Activated CD8-positive, alpha-beta memory T cell treated with anti-CD3 and anti-CD28 coated beads, Interleukin-2, amount 10 ng/mL, durations not matched to agents 7 days and 5 days (primary cell): ENCODE results near the gene RUNX3. TPM values are rescaled to one million over a fixed set of nuclear protein-coding genes. Genes with fewer than 3 reads are reported as not detected.

Experiments
- ATAC-seq: fragments of 150-1000 bp; cut with Tn5 transposase; one replicate; pipeline ENCODE4 v1.10.0; 2021; ENCODE audit warnings: moderate library complexity
- CTCF ChIA-PET: fragments of 350-600 bp; sonication (Branson Sonifier 250); formaldehyde crosslinking; loops from one replicate; lab custom pipeline; 2021; ENCODE audit warnings: antibody characterized with exemption; lab: Charles Lee
- DNase-seq: peaks from one replicate; pipeline ENCODE4 v3.0.0-alpha.2; 2020
- H3K27ac Mint-ChIP-seq: one replicate; pipeline ENCODE4 v1.8.0; 2021; ENCODE audit warnings: mild to moderate bottlenecking, mixed read lengths
- H3K27me3 Mint-ChIP-seq: one replicate; pipeline ENCODE4 v1.8.0; 2021; ENCODE audit warnings: mixed read lengths
- H3K36me3 Mint-ChIP-seq: one replicate; pipeline ENCODE4 v1.8.0; 2021; ENCODE audit warnings: mild to moderate bottlenecking, mixed read lengths
- H3K4me1 Mint-ChIP-seq: one replicate; pipeline ENCODE4 v1.8.0; 2021; ENCODE audit warnings: mixed read lengths
- H3K4me3 Mint-ChIP-seq: one replicate; pipeline ENCODE4 v1.8.0; 2021; ENCODE audit warnings: mild to moderate bottlenecking, moderate library complexity, mixed read lengths
- H3K9me3 Mint-ChIP-seq: one replicate; pipeline ENCODE4 v1.8.0; 2022; ENCODE audit warnings: low read depth, mixed read lengths
- total RNA-seq, 2 experiments: library from RNA; stranded (reverse); gene quantifications; one replicate each; pipeline ENCODE4 v1.2.3, GENCODE V29; 2021

The RUNX3 gene
- total RNA-seq, 2 experiments from 2014 or later = 224 to 246 TPM

DNA sequence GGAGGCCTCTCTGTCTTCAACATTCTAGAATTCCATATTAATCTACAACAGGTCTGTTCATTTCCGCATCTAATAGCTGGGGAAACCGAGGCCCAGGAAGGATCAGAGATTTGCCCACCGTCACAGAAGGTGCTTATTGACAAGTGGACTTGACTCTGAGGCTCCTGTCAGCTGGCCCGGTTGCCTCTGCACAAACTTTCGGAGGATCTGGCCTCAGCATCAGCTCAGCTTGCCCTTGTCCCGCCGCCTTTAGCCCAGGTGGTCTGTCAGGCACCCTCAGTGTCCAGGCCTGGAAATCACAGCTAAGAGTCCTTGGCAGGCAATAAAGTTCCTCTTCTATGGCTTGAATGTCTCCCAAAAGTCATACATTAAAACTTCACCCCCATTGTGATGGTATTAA lies 8.2 kb upstream of the RUNX3 start:
- CTCF ChIA-PET = interaction anchor here (1.6 kb wide), 1 partner anchor 13 kb away, joined by 8 read pairs; no protein-coding TSS in a partner anchor
- ATAC-seq (no peak), DNase-seq (no peak)
- peak overlapping the region; percentile 61 for H3K27ac Mint-ChIP-seq
- no peaks in the 10 kb centered on the region for H3K9me3 Mint-ChIP-seq
- H3K36me3 Mint-ChIP-seq = peaks cover 73% of the 10 kb centered on the region
- H3K27me3 Mint-ChIP-seq = no peaks in the 10 kb centered on the region
- H3K4me1 Mint-ChIP-seq = peaks cover 94% of the 10 kb centered on the region
- H3K4me3 Mint-ChIP-seq = no peak overlapping the region

DNA sequence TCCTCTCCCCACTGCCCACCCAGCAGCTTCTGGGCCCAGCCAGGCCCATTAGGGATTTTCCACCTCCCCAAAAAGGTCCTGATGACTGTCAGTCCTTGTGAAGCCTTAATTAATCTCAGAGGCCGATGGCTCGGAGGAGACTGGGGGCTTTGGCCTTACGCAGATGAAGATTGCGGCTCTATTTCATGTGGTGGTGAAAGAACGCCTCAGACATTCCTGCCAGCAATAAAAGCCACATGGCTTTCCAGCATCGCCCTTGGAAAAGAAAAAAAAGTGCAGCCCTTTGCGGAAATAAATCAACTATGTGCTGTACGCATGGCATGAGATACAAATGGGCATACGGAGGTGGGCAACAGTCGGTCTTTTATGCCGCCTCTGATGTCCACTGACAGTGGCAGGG lies 6.6 kb upstream of the RUNX3 start:
- ATAC-seq (no peak), DNase-seq (no peak)
- H3K27ac Mint-ChIP-seq = no peak overlapping the region
- no peaks in the 10 kb centered on the region for H3K9me3 Mint-ChIP-seq
- H3K4me3 Mint-ChIP-seq = no peak overlapping the region
- peaks cover 78% of the 10 kb centered on the region for H3K36me3 Mint-ChIP-seq
- peaks cover 94% of the 10 kb centered on the region for H3K4me1 Mint-ChIP-seq
- CTCF ChIA-PET = interaction anchor here (1.0 to 14.7 kb wide), 2 partner anchors 101 to 161 kb away, joined by 5 to 114 read pairs; no protein-coding TSS in a partner anchor
- H3K27me3 Mint-ChIP-seq = no peaks in the 10 kb centered on the region

DNA sequence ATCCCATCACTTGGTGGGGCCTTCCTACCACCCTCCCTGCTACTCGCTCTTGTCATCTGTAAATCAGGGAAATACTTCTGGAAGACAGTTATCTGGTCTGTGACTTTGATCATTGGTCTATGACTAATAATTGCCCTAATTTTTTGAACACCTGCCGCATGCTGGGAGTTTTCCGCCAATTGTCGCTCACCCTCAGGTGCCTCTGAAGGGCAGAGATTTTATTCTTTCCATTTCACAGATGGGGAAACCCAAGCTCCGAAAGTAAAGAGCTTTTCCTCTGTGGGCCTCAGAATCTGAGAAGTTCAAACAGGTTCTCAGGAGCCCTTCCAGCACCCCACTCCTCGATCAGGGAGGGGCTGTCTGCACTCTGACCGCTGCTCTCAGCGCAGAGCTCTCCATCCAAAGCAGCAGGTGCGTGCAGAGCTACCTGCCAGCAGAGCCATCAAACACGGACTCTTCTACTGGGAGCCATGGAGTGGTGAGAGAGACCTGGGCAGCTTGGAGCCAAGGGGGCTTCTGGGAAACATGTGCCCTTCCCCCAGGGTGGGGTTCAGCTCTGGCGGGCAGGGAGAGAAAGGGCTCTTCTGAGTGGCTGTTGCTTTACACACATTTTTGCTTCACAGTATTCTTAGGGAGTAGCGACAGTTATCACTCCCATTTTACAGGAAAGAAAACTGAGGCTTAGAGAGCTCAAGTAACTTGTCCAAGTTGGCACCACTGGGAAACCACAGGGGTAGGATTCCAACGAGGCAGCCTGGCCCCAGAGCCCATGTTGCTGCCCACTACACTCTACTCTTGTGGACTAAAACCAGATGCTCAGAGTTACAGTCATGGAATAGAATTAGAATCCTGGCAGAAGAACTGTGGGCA lies 5.8 kb upstream of the RUNX3 start:
- ATAC-seq (no peak), DNase-seq (no peak)
- H3K4me1 Mint-ChIP-seq = peaks cover 94% of the 10 kb centered on the region
- H3K36me3 Mint-ChIP-seq = peaks cover 78% of the 10 kb centered on the region
- no peaks in the 10 kb centered on the region for H3K27me3 Mint-ChIP-seq
- peak overlapping the region; percentile 74 for H3K27ac Mint-ChIP-seq
- no peaks in the 10 kb centered on the region for H3K9me3 Mint-ChIP-seq
- H3K4me3 Mint-ChIP-seq = peak overlapping the region; percentile 22
- CTCF ChIA-PET = interaction anchor here (1.0 to 14.7 kb wide), 3 partner anchors 12 to 162 kb away, joined by 5 to 114 read pairs (median 7); no protein-coding TSS in a partner anchor

DNA sequence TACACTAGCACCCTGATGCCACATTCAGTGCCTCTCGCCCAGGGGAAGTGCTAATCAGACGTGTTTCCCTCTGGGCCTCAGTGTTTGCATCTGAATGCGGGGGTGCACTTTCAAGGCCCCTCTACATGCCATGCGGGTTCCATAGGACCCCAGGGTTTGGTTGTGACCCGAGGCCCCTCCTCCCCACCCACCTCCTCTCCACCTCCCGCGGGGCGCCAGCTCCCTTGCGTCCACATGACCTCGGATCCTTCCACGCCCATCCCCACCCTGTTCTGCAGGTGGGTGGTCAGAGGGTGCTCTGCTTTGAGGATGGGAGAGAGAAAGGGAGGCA lies 5.1 kb upstream of the RUNX3 start:
- DNase-seq (no peak), ATAC-seq (no peak)
- H3K4me3 Mint-ChIP-seq = peak overlapping the region; percentile 22
- peak overlapping the region; percentile 74 for H3K27ac Mint-ChIP-seq
- CTCF ChIA-PET = interaction anchor here (0.6 to 14.7 kb wide), 5 partner anchors 12 to 163 kb away, joined by 3 to 114 read pairs (median 7); no protein-coding TSS in a partner anchor
- H3K9me3 Mint-ChIP-seq = no peaks in the 10 kb centered on the region
- peaks cover 92% of the 10 kb centered on the region for H3K4me1 Mint-ChIP-seq
- peaks cover 76% of the 10 kb centered on the region for H3K36me3 Mint-ChIP-seq
- no peaks in the 10 kb centered on the region for H3K27me3 Mint-ChIP-seq

DNA sequence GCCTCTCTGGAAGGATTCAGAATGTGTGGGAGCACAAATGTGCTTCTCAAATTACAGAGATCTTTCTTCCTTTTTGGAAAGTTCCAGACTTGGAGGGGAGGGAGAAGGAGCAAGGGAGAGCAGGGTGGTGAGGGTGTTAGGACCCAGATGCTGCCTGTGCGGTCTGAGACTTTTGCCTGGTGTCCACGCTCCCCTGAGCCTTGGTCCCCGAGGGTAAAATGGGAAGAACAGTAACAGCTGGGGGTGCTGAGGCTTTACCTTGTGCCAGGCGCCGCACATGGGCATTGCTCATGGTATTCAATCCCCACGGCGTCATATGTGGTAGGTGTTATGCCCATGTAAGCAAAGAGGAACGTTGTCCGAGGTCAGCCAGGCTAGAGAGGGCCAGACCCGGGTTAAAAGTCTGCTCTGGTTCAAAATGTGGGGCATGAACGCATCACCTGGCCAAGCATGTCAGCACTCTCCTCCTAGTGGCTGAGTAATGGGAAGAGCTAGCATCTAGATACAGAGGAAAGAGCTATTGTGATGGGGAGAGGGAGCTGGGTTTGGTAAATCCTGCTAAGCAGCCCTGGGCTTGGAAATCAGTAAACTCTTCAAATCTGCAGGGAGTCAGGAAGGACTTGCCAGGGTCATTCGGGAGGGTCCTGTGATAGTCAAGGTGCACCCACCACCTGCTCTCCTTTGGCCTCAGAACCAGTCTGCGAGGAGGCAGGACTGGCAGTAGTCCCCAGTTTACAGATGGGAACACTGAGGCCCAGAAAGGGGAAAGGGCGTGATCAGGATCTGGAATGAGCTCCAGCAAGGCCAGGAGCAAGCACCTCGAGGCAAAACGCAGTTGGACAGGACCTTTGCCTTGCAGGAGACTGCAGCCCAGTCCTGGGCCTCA lies 4.5 kb upstream of the RUNX3 start:
- peaks cover 72% of the 10 kb centered on the region for H3K36me3 Mint-ChIP-seq
- H3K9me3 Mint-ChIP-seq = no peaks in the 10 kb centered on the region
- CTCF ChIA-PET = interaction anchor here (0.6 to 14.7 kb wide), 6 partner anchors 13 to 164 kb away, joined by 3 to 114 read pairs (median 10); no protein-coding TSS in a partner anchor
- peak overlapping the region; percentile 64 for H3K4me3 Mint-ChIP-seq
- ATAC-seq (no peak), DNase-seq (no peak)
- peak overlapping the region; percentile 83 for H3K27ac Mint-ChIP-seq
- peaks cover 86% of the 10 kb centered on the region for H3K4me1 Mint-ChIP-seq
- no peaks in the 10 kb centered on the region for H3K27me3 Mint-ChIP-seq

DNA sequence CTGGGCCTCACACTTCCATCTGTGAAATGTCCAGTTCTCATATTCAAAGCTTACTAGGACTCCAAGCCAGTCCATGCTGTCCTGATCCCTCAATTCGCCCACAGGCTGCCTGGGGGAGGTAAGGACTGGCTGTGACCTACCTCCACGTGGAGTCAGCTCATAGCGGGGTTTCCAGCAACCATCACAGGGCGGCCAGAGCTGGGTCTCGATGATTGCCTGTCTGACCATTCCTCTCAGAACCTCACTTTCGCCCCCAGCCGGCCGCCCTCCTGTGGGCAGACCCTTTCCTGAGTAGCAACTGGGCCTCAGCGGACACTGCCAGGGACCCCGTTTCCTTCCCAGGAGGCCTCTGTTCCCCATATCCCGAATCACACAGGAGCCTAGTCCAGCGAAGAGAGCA lies 3.4 kb upstream of the RUNX3 start:
- H3K27ac Mint-ChIP-seq = peak overlapping the region; percentile 83
- H3K9me3 Mint-ChIP-seq = no peaks in the 10 kb centered on the region
- ATAC-seq (no peak), DNase-seq (no peak)
- peaks cover 75% of the 10 kb centered on the region for H3K4me1 Mint-ChIP-seq
- CTCF ChIA-PET = interaction anchor here (0.9 to 14.7 kb wide), 10 partner anchors 16 to 165 kb away, joined by 3 to 114 read pairs (median 6); no protein-coding TSS in a partner anchor
- peak overlapping the region; percentile 64 for H3K4me3 Mint-ChIP-seq
- H3K27me3 Mint-ChIP-seq = no peaks in the 10 kb centered on the region
- H3K36me3 Mint-ChIP-seq = peaks cover 70% of the 10 kb centered on the region

DNA sequence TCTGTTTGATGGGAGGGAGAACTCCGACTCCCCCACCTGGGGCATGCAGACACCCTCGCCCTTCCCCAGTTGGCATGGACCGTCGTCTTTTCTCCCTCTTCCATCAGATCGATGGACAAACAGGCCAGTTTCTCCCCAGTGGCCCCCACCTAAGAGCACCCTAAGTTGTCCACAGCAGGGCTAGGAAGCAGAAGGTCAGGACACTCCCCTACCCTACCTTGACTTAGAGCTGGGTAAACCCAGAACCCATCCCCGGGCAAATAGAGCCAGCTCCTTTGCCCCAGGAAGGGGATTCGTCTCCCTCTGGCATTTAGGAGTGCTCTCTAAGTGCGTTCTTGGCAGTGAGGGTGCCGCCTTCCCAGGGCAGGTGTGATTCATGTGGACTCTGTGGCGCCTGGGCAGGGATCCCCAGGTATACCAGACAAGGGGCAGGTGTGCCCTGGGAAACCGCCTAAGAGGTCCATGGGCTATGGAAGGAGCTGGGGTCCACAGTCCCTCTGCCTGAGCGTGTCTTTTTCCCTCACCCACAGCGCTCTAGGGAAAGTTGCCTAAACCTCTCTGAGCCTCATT lies 2.7 kb upstream of the RUNX3 start:
- H3K9me3 Mint-ChIP-seq = no peaks in the 10 kb centered on the region
- H3K27ac Mint-ChIP-seq = peak overlapping the region; percentile 83
- CTCF ChIA-PET = interaction anchor here (0.9 to 14.7 kb wide), 19 partner anchors 8 to 188 kb away, joined by 3 to 114 read pairs (median 4); partner anchors contain the start of gene CLIC4
- peak overlapping the region; percentile 64 for H3K4me3 Mint-ChIP-seq
- H3K27me3 Mint-ChIP-seq = no peaks in the 10 kb centered on the region
- DNase-seq (no peak), ATAC-seq (no peak)
- H3K4me1 Mint-ChIP-seq = peaks cover 71% of the 10 kb centered on the region
- peaks cover 70% of the 10 kb centered on the region for H3K36me3 Mint-ChIP-seq

DNA sequence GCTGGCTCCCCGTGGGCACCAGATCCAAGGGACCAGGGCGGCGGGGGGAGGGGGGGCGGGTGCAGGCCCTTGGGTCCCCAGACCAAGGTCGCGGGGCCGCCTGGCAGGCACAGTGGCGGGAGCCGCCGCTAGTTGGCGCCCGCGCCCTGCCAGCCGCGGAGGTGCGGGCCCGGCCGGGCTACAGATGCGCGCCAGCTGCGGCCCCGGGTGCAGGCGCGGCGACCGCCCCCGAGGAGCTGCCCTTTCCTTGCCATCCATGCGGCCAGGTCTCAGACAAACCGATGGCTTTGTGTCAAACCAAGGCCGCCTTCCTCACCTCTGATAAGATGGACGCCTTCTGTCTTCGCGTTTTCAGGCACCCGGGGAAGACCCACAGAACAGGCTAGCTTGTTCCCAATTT lies 2.2 kb upstream of the RUNX3 start:
- H3K9me3 Mint-ChIP-seq = no peaks in the 10 kb centered on the region
- peak; percentile 20 for ATAC-seq
- DNase-seq = peak; percentile 70
- H3K4me3 Mint-ChIP-seq = peak overlapping the region; percentile 74
- peak overlapping the region; percentile 83 for H3K27ac Mint-ChIP-seq
- CTCF ChIA-PET = interaction anchor here (0.9 to 14.7 kb wide), 17 partner anchors 9 to 187 kb away, joined by 3 to 114 read pairs (median 4); partner anchors contain the start of gene CLIC4
- peaks cover 71% of the 10 kb centered on the region for H3K4me1 Mint-ChIP-seq
- no peaks in the 10 kb centered on the region for H3K27me3 Mint-ChIP-seq
- H3K36me3 Mint-ChIP-seq = peaks cover 70% of the 10 kb centered on the region

DNA sequence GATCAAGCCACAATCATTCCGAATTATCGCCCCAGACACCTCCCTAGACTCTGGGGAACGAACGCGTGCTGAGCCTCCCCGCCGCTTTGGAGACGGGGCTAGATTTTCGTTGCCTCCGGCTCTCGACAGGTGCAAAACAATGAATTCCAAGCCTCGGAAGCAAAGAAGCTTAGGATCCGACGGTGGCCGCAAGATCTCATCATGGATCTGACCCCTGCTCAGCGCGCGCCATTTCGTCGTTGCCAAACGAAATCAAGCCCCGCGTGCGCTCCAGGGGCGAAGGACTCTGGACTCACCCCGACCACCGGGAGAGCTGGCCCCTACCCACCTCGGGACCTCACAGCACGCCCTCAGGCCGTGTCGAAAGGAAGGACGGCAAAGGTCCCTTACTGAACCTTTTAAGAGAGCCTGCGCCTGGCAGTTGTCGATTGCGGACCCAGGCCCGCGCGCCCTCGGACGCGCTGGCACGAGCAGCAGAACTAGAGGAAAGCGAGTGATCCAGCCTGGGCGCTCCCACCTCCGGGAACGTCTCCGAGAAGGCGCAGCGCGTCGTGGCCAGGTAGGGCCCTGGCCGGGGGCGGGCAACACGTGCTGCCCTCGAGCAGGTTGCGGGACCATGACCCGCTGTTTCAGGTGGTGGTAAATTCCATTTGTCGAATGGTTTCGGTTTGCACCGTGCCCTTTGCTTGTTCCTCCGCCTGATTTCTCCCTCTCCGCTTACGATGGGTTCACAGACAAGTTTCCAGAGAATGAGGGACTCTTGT lies 1.6 kb upstream of the RUNX3 start:
- CTCF ChIA-PET = interaction anchor here (0.7 to 14.7 kb wide), 12 partner anchors 10 to 187 kb away, joined by 3 to 114 read pairs (median 9); partner anchors contain the start of gene CLIC4
- DNase-seq = no peak
- Mint-ChIP-seq H3K9me3 (no peaks in the 10 kb centered on the region), H3K4me3 (peak overlapping the region; percentile 74), H3K4me1 (peaks cover 72% of the 10 kb centered on the region), H3K27me3 (no peaks in the 10 kb centered on the region), H3K36me3 (peaks cover 73% of the 10 kb centered on the region), H3K27ac (peak overlapping the region; percentile 79)
- ATAC-seq = no peak

DNA sequence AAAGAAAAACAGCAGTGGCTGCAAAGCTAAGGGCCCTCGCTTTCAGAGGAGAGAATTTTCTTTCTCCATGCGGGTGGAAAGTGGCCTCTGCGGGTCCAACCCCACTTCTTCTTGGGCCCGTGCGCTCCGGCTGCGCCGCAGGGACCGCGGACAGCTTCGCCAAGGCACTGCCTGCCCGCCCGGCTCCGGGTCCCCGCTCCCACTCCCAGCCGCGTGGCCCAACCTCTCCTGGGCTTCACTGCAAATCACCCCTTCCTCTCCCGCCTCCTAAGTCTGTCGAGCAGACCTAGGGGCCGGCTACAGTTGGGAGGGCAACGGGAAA lies 1.0 kb upstream of the RUNX3 start:
- Mint-ChIP-seq H3K9me3 (no peaks in the 10 kb centered on the region), H3K4me1 (peaks cover 72% of the 10 kb centered on the region), H3K27me3 (no peaks in the 10 kb centered on the region), H3K4me3 (peak overlapping the region; percentile 74), H3K27ac (peak overlapping the region; percentile 90), H3K36me3 (peaks cover 76% of the 10 kb centered on the region)
- CTCF ChIA-PET = interaction anchor here (0.7 to 14.7 kb wide), 8 partner anchors 14 to 167 kb away, joined by 3 to 114 read pairs (median 12); no protein-coding TSS in a partner anchor
- DNase-seq (no peak), ATAC-seq (no peak)

DNA sequence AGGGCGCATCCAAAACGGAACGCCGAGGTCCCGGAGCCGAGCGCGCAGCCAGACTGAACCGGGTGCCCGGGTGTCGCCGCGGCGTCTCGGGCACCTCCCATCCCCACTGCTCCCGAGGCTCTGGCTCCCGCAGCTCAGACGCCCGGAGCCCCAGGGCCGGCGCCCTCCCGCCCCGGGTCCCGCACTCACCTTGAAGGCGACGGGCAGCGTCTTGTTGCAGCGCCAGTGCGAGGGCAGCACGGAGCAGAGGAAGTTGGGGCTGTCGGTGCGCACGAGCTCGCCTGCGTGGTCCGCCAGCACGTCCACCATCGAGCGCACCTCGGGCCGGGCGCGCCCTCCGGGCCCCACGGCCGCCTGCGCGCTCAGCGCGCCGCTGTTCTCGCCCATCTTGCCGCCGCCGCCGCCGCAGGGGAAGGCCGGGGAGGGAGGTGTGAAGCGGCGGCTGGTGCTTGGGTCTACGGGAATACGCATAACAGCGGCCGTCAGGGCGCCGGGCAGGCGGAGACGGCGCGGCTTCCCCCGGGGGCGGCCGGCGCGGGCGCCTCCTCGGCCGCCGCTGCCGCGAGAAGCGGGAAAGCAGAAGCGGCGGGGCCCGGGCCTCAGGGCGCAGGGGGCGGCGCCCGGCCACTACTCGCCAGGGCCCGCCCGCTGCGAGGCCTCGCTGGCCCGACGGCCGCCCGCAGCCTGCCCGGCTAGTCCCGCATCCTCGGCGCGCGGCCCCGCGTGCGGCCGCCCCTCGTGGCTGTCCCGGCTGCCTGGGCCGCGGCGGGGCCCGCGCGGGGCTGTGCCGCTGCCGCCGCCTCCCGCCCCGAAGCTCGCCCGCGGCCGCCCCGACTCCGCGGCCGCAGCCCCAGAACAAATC lies 447 bp downstream of the RUNX3 start:
- Mint-ChIP-seq H3K9me3 (no peaks in the 10 kb centered on the region), H3K4me1 (peaks cover 72% of the 10 kb centered on the region), H3K27me3 (no peaks in the 10 kb centered on the region), H3K4me3 (peak overlapping the region; percentile 80), H3K27ac (peak overlapping the region; percentile 87), H3K36me3 (peaks cover 77% of the 10 kb centered on the region)
- peak; percentile 5 for ATAC-seq
- peak; percentile 76 for DNase-seq
- CTCF ChIA-PET = interaction anchor here (0.9 to 14.7 kb wide), 14 partner anchors 10 to 169 kb away, joined by 3 to 114 read pairs (median 6); no protein-coding TSS in a partner anchor
